ENCODE results near the gene COPA. TPM values are rescaled to one million over a fixed set of nuclear protein-coding genes. Genes with fewer than 3 reads are reported as not detected.
A peak's percentile ranks its signal among the peaks of the same experiment; 100 is the strongest.

Gene COPA
- total and polyA plus RNA-seq, 12 donors, result 58.4 to 209 (median 134) TPM

DNA sequence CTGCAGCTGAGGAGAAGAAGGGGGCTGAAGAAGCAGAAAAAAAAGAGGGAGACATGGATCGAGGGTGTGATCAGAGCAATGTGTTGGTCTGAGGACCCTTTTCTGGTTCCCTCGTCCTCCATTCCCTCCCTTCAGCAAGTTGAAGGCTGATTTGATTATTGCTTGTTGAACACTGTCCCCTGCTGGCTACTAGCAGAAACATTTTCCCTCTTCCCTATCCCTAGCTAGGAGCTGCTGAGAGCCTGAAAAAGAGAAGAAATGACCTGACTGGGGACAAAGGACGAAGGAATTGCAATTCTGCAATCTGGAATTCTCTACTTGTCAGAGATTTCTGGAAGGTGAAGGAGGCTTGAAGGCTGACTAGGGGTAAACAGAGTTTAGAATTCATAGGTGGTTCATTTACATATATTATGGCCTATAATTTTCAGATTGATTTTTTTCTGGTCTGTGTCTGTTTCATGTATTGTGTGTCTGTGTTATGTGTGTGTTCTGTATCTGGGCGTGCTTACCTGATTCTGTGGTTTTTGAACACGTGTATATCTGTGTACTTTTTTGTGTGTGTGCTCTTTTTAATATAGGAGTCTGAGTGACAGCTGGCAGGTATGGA is 33.6 kb upstream of the COPA start:
- Histone ChIP-seq H3K4me1 (replicated peaks in 1 of 2) (peaks cover 0 to 8% of the 10 kb centered on the region in 2 donors), H3K27me3 (peaks cover 10% of the 10 kb centered on the region), H3K27ac (no peak overlapping the region), H3K4me3 (no peak overlapping the region), H3K36me3 (replicated peaks in 1 of 2) (no peaks in the 10 kb centered on the region), H3K9me3 (replicated peaks in 1 of 3) (no peaks in the 10 kb centered on the region)
- intact Hi-C loops (cut with DNase I), result loop anchor here (10.0 kb wide), 1 partner anchor 182 kb away; the partner anchor contains the start of gene CASQ1 (in 2 of the 2)
- TF ChIP-seq, protein P1, sequence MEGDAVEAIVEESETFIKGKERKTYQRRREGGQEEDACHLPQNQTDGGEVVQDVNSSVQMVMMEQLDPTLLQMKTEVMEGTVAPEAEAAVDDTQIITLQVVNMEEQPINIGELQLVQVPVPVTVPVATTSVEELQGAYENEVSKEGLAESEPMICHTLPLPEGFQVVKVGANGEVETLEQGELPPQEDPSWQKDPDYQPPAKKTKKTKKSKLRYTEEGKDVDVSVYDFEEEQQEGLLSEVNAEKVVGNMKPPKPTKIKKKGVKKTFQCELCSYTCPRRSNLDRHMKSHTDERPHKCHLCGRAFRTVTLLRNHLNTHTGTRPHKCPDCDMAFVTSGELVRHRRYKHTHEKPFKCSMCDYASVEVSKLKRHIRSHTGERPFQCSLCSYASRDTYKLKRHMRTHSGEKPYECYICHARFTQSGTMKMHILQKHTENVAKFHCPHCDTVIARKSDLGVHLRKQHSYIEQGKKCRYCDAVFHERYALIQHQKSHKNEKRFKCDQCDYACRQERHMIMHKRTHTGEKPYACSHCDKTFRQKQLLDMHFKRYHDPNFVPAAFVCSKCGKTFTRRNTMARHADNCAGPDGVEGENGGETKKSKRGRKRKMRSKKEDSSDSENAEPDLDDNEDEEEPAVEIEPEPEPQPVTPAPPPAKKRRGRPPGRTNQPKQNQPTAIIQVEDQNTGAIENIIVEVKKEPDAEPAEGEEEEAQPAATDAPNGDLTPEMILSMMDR (IDR thresholded peaks at IDR 0.05), result peak; percentile 80 to 98 (median 91)
- TF ChIP-seq POLR2A (IDR thresholded peaks at IDR 0.05), result no peak
- peak in 6 of 7 donors; percentile 18 to 59 (median 36) for DNase-seq
- 6 to 14% (median 14%) methylated on average over 5 of the region's 5 CpGs for WGBS, 4 donors

GRCh38 chr1:160375788-160376524 is 32.9 kb upstream of the COPA start:
- H3K9me3 ChIP-seq (replicated peaks in 1 of 3), result no peaks in the 10 kb centered on the region
- H3K27me3 ChIP-seq, result peaks cover 13% of the 10 kb centered on the region
- WGBS, 4 donors, result 11 to 27% (median 22%) methylated on average over 9 of the region's 9 CpGs
- no peak for TF ChIP-seq POLR2A (IDR thresholded peaks at IDR 0.05)
- TF ChIP-seq, protein P1 (IDR thresholded peaks at IDR 0.05), result no peak
- no peak overlapping the region for H3K4me3 ChIP-seq
- peak in 1 of 7 donors; percentile 48 for DNase-seq
- H3K4me1 ChIP-seq (replicated peaks in 1 of 2), result peaks cover 0 to 8% of the 10 kb centered on the region in 2 donors
- H3K36me3 ChIP-seq (replicated peaks in 1 of 2), result no peaks in the 10 kb centered on the region
- intact Hi-C loops (cut with DNase I), result loop anchor here (10.0 kb wide), 1 partner anchor 181 kb away; the partner anchor contains the start of gene CASQ1 (in 2 of the 2)
- H3K27ac ChIP-seq, result peak overlapping the region in 1 of 5 donors; percentile 45

DNA sequence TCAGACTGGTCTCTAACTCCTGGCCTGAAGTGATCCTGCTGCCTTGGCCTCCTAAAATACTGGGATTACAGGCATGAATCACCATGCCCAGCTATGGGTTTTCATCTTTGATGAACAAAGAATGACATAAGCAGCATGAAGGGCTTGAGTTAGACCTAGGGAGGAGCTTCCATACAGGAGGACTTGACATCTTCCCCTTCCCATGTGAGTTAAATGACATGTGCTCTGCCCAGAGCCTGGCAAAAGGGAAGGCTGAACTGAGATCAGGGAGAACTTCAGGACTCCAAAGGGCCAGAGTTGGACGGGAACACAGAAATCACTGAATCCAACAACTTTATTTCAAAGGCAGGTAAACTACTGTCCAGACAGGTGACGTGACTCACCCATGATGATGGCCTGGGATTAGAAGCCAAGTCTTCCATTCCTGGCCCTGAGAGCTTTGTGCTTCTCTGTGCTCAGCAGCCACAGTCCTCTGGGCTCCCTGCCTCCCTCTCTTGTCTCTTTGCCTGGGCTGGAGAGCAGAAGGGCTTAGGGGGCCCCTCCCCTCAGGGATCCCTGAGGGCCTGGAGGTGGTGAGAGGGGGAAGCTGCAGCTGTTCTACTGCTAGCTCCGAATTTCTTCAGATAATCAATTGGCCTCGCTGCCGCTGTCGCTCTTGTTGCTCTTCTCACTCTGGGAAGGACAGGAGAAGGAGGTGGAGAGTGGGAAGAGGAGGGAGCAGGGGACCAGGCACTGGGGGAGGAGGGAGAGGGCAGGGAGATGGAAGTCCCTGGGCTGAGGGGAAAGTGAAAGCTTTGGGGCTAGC is 31.5 kb upstream of the COPA start:
- Histone ChIP-seq H3K4me3 (no peak overlapping the region), H3K9me3 (replicated peaks in 1 of 3) (no peaks in the 10 kb centered on the region), H3K36me3 (replicated peaks in 1 of 2) (no peaks in the 10 kb centered on the region), H3K27ac (no peak overlapping the region), H3K4me1 (replicated peaks in 1 of 2) (peaks cover 0 to 8% of the 10 kb centered on the region in 2 donors), H3K27me3 (peaks cover 13% of the 10 kb centered on the region)
- WGBS, 4 donors, result 52 to 75% (median 57%) methylated on average over 6 of the region's 6 CpGs
- intact Hi-C loops (cut with DNase I), result loop anchor here (5.0 to 10.0 kb wide), 2 partner anchors 180 to 282 kb away; partner anchors contain the start of gene CASQ1 (in 2 of the 2)
- DNase-seq, result peak in 1 of 7 donors; percentile 9
- no peak for TF ChIP-seq POLR2A (IDR thresholded peaks at IDR 0.05)

DNA sequence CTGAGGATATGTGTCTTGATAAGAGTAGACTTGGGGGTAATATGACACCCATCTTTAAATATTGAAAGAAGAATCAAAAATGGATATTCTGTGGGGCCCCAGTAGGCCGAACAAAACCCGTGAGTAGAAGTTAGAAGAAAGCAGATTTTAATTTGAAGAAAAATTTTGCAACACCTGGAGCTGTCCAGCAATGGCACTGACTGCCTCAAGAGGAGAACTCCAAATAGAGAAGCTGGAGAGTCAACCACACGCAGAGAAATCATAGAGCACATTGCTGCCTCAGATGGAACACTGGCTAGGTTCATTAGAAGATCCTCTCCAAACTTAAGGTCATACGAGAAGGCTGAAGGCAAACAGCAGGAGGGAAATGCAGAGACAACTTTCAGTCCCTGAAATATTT is 30.6 kb upstream of the COPA start:
- intact Hi-C loops (cut with DNase I), result loop anchor here (5.0 to 10.0 kb wide), 2 partner anchors 179 to 281 kb away; partner anchors contain the start of gene CASQ1 (in 2 of the 2)
- H3K4me1 ChIP-seq (replicated peaks in 1 of 2), result peaks cover 0 to 8% of the 10 kb centered on the region in 2 donors
- H3K27ac ChIP-seq, result no peak overlapping the region
- H3K27me3 ChIP-seq, result peaks cover 13% of the 10 kb centered on the region
- H3K36me3 ChIP-seq (replicated peaks in 1 of 2), result no peaks in the 10 kb centered on the region
- TF ChIP-seq, protein P1 (IDR thresholded peaks at IDR 0.05), result no peak
- TF ChIP-seq POLR2A (IDR thresholded peaks at IDR 0.05), result no peak
- DNase-seq, result peak in 1 of 7 donors; percentile 14
- WGBS, 4 donors, result 79 to 88% (median 82%) methylated on average over 4 of the region's 4 CpGs
- H3K9me3 ChIP-seq (replicated peaks in 1 of 3), result no peaks in the 10 kb centered on the region
- no peak overlapping the region for H3K4me3 ChIP-seq
